HUES64 (cell line): ENCODE data around the gene KLHL35.

Source experiments
- H3K27ac ChIP-seq: 2 replicates; pipeline ENCODE4 v1.7.0; 2013; ENCODE audit warnings: low read depth, low read length, inconsistent platforms
- H3K27me3 ChIP-seq: 2 replicates; pipeline ENCODE4 v1.6.1; 2013; ENCODE audit warnings: mild to moderate bottlenecking, low read length; ENCODE audit not compliant: insufficient read depth
- H3K36me3 ChIP-seq: 2 replicates; pipeline ENCODE4 v1.6.1; 2013; ENCODE audit warnings: mild to moderate bottlenecking, low read length; ENCODE audit not compliant: insufficient read depth
- H3K4me1 ChIP-seq: 2 replicates; pipeline ENCODE4 v1.6.1; 2013; ENCODE audit warnings: mild to moderate bottlenecking, low read length, moderate library complexity; ENCODE audit not compliant: insufficient read depth
- H3K4me3 ChIP-seq: 2 replicates; pipeline ENCODE4 v1.5.1; 2013; ENCODE audit warnings: mild to moderate bottlenecking, low read length, moderate library complexity
- H3K9ac ChIP-seq: 2 replicates; pipeline ENCODE4 v1.6.1; 2013; ENCODE audit warnings: mild to moderate bottlenecking, low read depth, low read length
- H3K9me3 ChIP-seq: 2 replicates; pipeline ENCODE4 v1.6.1; 2013; ENCODE audit warnings: low read depth, low read length; ENCODE audit not compliant: insufficient read depth
- WGBS: fragments of 150-250, 120-280 bp; methylation state at CpG from one replicate; pipeline ENCODE4 v1.1.7; 2013; ENCODE audit warnings: missing lambda C conversion rate; 5-methylcytosine and 5-hydroxymethylcytosine counted together

The KLHL35 gene

GRCh38 chr11:75449271-75449670 lies 16.3 kb upstream of the KLHL35 start:
- 86% methylated on average over 10 of the region's 10 CpGs for WGBS
- H3K9ac ChIP-seq, result no peak overlapping the region
- no peaks in the 10 kb centered on the region for H3K4me1 ChIP-seq
- no peaks in the 10 kb centered on the region for H3K9me3 ChIP-seq
- H3K27me3 ChIP-seq, result no peaks in the 10 kb centered on the region
- H3K4me3 ChIP-seq, result no peak overlapping the region
- no peaks in the 10 kb centered on the region for H3K36me3 ChIP-seq
- no peak overlapping the region for H3K27ac ChIP-seq

- Histone ChIP-seq H3K4me3 (no peak overlapping the region), H3K36me3 (no peaks in the 10 kb centered on the region), H3K4me1 (no peaks in the 10 kb centered on the region), H3K27me3 (no peaks in the 10 kb centered on the region), H3K9ac (no peak overlapping the region), H3K27ac (no peak overlapping the region), H3K9me3 (no peaks in the 10 kb centered on the region)
- 79% methylated on average over 4 of the region's 5 CpGs for WGBS
Observed at GRCh38 chr11:75447415-75447814, 14.4 kb upstream of the KLHL35 start.

GRCh38 chr11:75445315-75445953 lies 12.4 kb upstream of the KLHL35 start:
- Histone ChIP-seq H3K4me1 (no peaks in the 10 kb centered on the region), H3K9ac (no peak overlapping the region), H3K27me3 (no peaks in the 10 kb centered on the region), H3K27ac (no peak overlapping the region), H3K9me3 (no peaks in the 10 kb centered on the region), H3K36me3 (no peaks in the 10 kb centered on the region), H3K4me3 (no peak overlapping the region)
- 28% methylated on average over 6 of the region's 6 CpGs for WGBS

- peaks cover 5% of the 10 kb centered on the region; the same call in 1 of the 2 replicates for H3K4me1 ChIP-seq
- no peak overlapping the region for H3K27ac ChIP-seq
- WGBS, result 92% methylated on average over 12 of the region's 12 CpGs
- H3K9ac ChIP-seq, result no peak overlapping the region
- H3K36me3 ChIP-seq, result no peaks in the 10 kb centered on the region
- no peaks in the 10 kb centered on the region for H3K9me3 ChIP-seq
- no peak overlapping the region for H3K4me3 ChIP-seq
- no peaks in the 10 kb centered on the region for H3K27me3 ChIP-seq
Observed at GRCh38 chr11:75443043-75443442, 10.0 kb upstream of the KLHL35 start.

GRCh38 chr11:75442161-75442885 lies 9.3 kb upstream of the KLHL35 start:
- Histone ChIP-seq H3K27ac (no peak overlapping the region), H3K4me1 (peaks cover 5% of the 10 kb centered on the region; the same call in 1 of the 2 replicates), H3K27me3 (no peaks in the 10 kb centered on the region), H3K4me3 (no peak overlapping the region), H3K9me3 (no peaks in the 10 kb centered on the region), H3K9ac (no peak overlapping the region), H3K36me3 (no peaks in the 10 kb centered on the region)
- 90% methylated on average over 15 of the region's 15 CpGs for WGBS

- peaks cover 5% of the 10 kb centered on the region; the same call in 1 of the 2 replicates for H3K4me1 ChIP-seq
- no peaks in the 10 kb centered on the region for H3K36me3 ChIP-seq
- no peak overlapping the region for H3K27ac ChIP-seq
- no peaks in the 10 kb centered on the region for H3K9me3 ChIP-seq
- no peak overlapping the region for H3K4me3 ChIP-seq
- 89% methylated on average over 7 of the region's 7 CpGs for WGBS
- H3K9ac ChIP-seq, result no peak overlapping the region
- H3K27me3 ChIP-seq, result no peaks in the 10 kb centered on the region
Observed at GRCh38 chr11:75441804-75442132, 8.8 kb upstream of the KLHL35 start.

DNA sequence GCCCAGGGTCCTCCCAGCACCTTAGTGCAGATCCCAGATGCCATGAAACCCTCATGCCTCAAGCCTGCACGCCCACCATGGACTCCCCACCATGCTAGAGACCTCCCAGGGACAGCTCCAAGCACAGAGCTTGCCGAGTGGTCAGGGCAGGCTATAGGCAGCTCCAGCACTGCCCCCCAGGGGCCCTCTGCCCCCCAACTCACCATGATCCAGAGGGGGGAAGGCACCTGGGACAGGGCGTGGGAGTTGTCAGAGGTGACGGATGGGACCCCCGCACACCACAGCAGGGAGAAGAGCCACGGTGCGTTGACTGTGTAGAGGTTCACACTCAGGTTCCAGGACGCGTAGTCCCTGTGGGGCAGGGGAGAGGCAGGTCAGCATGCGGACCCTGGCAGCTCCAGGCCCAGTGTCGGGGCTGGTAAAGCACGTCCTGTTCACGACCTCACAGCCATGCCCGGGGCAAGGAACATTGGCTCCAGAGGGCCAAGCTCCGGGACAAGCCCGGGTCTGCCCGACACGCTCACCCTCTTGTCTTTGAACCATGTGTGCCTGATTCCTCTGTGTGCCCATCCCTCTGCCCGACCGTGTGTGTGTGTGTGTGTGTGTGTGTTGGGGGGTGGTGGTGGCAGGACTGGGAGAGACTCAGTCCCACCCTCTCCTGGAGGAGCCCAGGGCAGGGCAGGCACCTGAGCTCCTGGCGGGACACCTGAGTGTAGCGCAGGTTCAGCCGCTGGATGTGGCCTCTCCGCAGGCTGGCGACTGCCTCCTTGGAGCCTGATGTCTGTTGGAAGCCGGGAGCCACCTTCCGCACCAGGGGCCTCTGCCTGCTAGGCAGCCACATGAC lies 8.2 kb upstream of the KLHL35 start:
- no peak overlapping the region for H3K4me3 ChIP-seq
- H3K4me1 ChIP-seq, result peaks cover 5% of the 10 kb centered on the region; the same call in 1 of the 2 replicates
- H3K27ac ChIP-seq, result no peak overlapping the region
- 88% methylated on average over 27 of the region's 27 CpGs for WGBS
- no peaks in the 10 kb centered on the region for H3K27me3 ChIP-seq
- H3K9ac ChIP-seq, result no peak overlapping the region
- no peaks in the 10 kb centered on the region for H3K36me3 ChIP-seq
- H3K9me3 ChIP-seq, result no peaks in the 10 kb centered on the region

DNA sequence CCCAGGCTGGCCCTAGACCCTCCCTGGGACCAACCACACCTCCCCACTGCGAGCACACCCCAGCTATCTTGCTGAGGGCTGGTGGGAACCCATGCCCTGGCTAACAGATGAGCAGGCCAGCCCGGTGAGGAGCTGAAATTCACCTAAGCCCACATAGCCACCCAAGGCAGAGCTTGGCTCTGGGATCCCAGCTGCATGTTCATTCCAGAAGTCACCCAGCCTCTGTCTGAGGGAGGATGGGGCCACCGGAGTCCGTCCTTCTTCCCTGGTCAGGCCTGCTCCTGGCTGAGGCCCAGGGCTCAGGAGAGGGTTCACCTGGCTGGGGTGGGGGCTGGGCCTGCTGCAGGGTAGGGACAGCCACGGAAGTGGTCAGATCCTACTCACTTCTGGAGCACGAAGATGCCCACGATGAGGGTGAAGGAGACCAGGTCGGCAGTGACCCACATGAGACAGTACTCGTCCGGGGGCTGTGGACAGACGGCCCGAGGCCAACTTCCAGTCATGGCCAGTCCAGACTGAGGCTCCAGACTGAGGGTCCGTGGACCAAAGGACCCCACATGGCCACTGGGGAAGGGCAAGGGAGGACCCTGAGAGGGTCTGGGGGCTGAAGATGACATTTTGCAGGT lies 6.6 kb upstream of the KLHL35 start:
- 90% methylated on average over 13 of the region's 13 CpGs for WGBS
- peaks cover 5% of the 10 kb centered on the region; the same call in 1 of the 2 replicates for H3K4me1 ChIP-seq
- H3K27ac ChIP-seq, result no peak overlapping the region
- H3K4me3 ChIP-seq, result no peak overlapping the region
- no peak overlapping the region for H3K9ac ChIP-seq
- H3K36me3 ChIP-seq, result no peaks in the 10 kb centered on the region
- H3K27me3 ChIP-seq, result no peaks in the 10 kb centered on the region
- H3K9me3 ChIP-seq, result no peaks in the 10 kb centered on the region

GRCh38 chr11:75439026-75439425 lies 6.0 kb upstream of the KLHL35 start:
- Histone ChIP-seq H3K4me1 (peaks cover 5% of the 10 kb centered on the region; the same call in 1 of the 2 replicates), H3K27ac (no peak overlapping the region), H3K4me3 (no peak overlapping the region), H3K9ac (no peak overlapping the region), H3K36me3 (no peaks in the 10 kb centered on the region), H3K27me3 (no peaks in the 10 kb centered on the region), H3K9me3 (no peaks in the 10 kb centered on the region)
- WGBS, result 80% methylated on average over 14 of the region's 14 CpGs

GRCh38 chr11:75437966-75438659 lies 5.1 kb upstream of the KLHL35 start:
- 94% methylated on average over 13 of the region's 13 CpGs for WGBS
- Histone ChIP-seq H3K27me3 (peaks cover 8% of the 10 kb centered on the region), H3K4me1 (peaks cover 8% of the 10 kb centered on the region; the same call in 1 of the 2 replicates), H3K9me3 (no peaks in the 10 kb centered on the region), H3K4me3 (no peak overlapping the region), H3K9ac (no peak overlapping the region), H3K27ac (no peak overlapping the region), H3K36me3 (no peaks in the 10 kb centered on the region)
